Left lung (tissue), 14 donors: ENCODE data around the gene SLC2A11. TPM values are rescaled to one million over a fixed set of nuclear protein-coding genes. Genes with fewer than 3 reads are reported as not detected.
A peak's percentile ranks its signal among the peaks of the same experiment; 100 is the strongest.

Experiments used
- ATAC-seq: fragments of 200-7000 bp; cut with Tn5 transposase; one replicate; pipeline ENCODE4 v1.9.1; 2020; ENCODE audit warnings: moderate library complexity
- DNase-seq, 4 donors: peaks; one replicate each; pipeline ENCODE4 v3.0.0-alpha.2; 2013 to 2020
- H3K27ac ChIP-seq, 2 donors: fragments of 200-600 bp; sonication (generic) in 1 of 2; one replicate each; pipeline versions ENCODE4 v1.5.0 to v1.8.0; 2020 to 2021
- H3K27me3 ChIP-seq, 2 donors: fragments of 200-600 bp; sonication (generic) in 1 of 2; one replicate each; pipeline versions ENCODE4 v1.5.0 to v1.8.0; 2020 to 2021
- H3K36me3 ChIP-seq, 2 donors: fragments of 200-600 bp; sonication (generic) in 1 of 2; one replicate each; pipeline versions ENCODE4 v1.5.0 to v1.8.0; 2020 to 2021
- H3K4me1 ChIP-seq, 2 donors: fragments of 200-600 bp; one replicate each; pipeline ENCODE4 v1.8.0; 2021
- H3K4me3 ChIP-seq, 2 donors: fragments of 200-600 bp; sonication (generic) in 1 of 2; one replicate each; pipeline versions ENCODE4 v1.5.0 to v1.8.0; 2020 to 2021; ENCODE audit warnings: mild to moderate bottlenecking in 1 of 2
- H3K9me3 ChIP-seq, 2 donors: fragments of 200-600 bp; sonication (generic) in 1 of 2; one replicate each; pipeline versions ENCODE4 v1.5.0 to v1.8.0; 2020 to 2021
- CTCF ChIP-seq, 2 donors: fragments of 200-600 bp; sonication (generic) in 1 of 2; IDR thresholded peaks; one replicate each; pipeline versions ENCODE4 v1.5.0 to v1.8.0; 2021; ENCODE audit warnings: antibody characterized with exemption in 2 of 2
- intact Hi-C, 2 donors: fragments of 100-400 bp; cut with DNase I; formaldehyde crosslinking; loops; one replicate each; pipeline versions ENCODE4 v1.11.2 to v1.14.2; 2022
- long read RNA-seq, 12 donors: library from polyadenylated mRNA in 2 of 12; unstranded in 2 of 12; transcript quantifications; one replicate each; pipeline ENCODE4 v2.0.0 and lab custom pipeline, GENCODE V29; 2019 to 2026
- polyA plus RNA-seq, 6 donors: library from polyadenylated mRNA; unstranded; fragments of 120-200 nt; gene quantifications; one replicate each; pipeline ENCODE4 v1.2.1, GENCODE V29; 2013; ENCODE audit not compliant: insufficient read length in 6 of 6
- total RNA-seq, 2 donors: library from RNA; stranded (reverse); fragmentation: NEBNext Ultra II Directional; extraction: Animal tissue kit (Norgen Biotek cat#: 25700); gene quantifications; one replicate each; pipeline ENCODE4 v1.2.1, GENCODE V29; 2021
- donor health status: DM: no; HTN: yes; CAD: no.
- donor health status: DM: no; HTN: no; CAD: no.

SLC2A11 gene
- 10 to 100 TPM in 1 of 2 donors, 1 to 10 TPM in 1; 9.9 to 15.4 TPM for total RNA-seq
- 10 to 100 TPM; 14.6 to 26.7 (median 21.5) TPM for polyA plus RNA-seq
- long read RNA-seq, donor 1, partial matches to known transcripts, result 0 of 2 reads
- long read RNA-seq, donor 1, other reads (novel, unspliced or antisense), result 0 of 2 reads
- long read RNA-seq, donor 2, partial matches to known transcripts, result 0 of 3 reads
- long read RNA-seq, donor 2, other reads (novel, unspliced or antisense), result 0 of 3 reads
- long read RNA-seq, donor 3, partial matches to known transcripts, result 0 of 1 reads
- long read RNA-seq, donor 3, other reads (novel, unspliced or antisense), result 0 of 1 reads
- long read RNA-seq, donor 4, partial matches to known transcripts, result 8 of 9 reads
- long read RNA-seq, donor 4, other reads (novel, unspliced or antisense), result 1 of 9 reads
- long read RNA-seq, donor 5, partial matches to known transcripts, result 0 of 2 reads
- long read RNA-seq, donor 5, other reads (novel, unspliced or antisense), result 0 of 2 reads
- long read RNA-seq, donor 6, partial matches to known transcripts, result 0 of 2 reads
- long read RNA-seq, donor 6, other reads (novel, unspliced or antisense), result 0 of 2 reads
- long read RNA-seq, donor 7, partial matches to known transcripts, result 0 of 1 reads
- long read RNA-seq, donor 7, other reads (novel, unspliced or antisense), result 0 of 1 reads
- long read RNA-seq, donor 8, partial matches to known transcripts, result 0 of 2 reads
- long read RNA-seq, donor 8, other reads (novel, unspliced or antisense), result 0 of 2 reads
- long read RNA-seq, donor 9, result 0 reads
- long read RNA-seq, donor 10, partial matches to known transcripts, result 4 of 4 reads
- long read RNA-seq, donor 10, other reads (novel, unspliced or antisense), result 0 of 4 reads
- long read RNA-seq, donor 11, partial matches to known transcripts, result 0 of 1 reads
- long read RNA-seq, donor 11, other reads (novel, unspliced or antisense), result 0 of 1 reads
- long read RNA-seq, donor 12, partial matches to known transcripts, result 0 of 3 reads
- long read RNA-seq, donor 12, other reads (novel, unspliced or antisense), result 0 of 3 reads

- Histone ChIP-seq H3K4me3 (peak within 1 kb of the TSS; percentile 68 to 70), H3K9me3 (no peaks in the 10 kb centered on the region), H3K4me1 (peaks cover 3 to 20% of the 10 kb centered on the region in 2 donors), H3K27me3 (no peaks in the 10 kb centered on the region), H3K36me3 (no peaks in the 10 kb centered on the region), H3K27ac (peak within 1 kb of the TSS; percentile 90 to 94)
- DNase-seq (peak; percentile 96 to 99 (median 98)), ATAC-seq (peak; percentile 96)
- intact Hi-C loops, result no loop called here
- TF ChIP-seq CTCF (IDR thresholded peaks at IDR 0.05), result peak in 1 of 2 donors; percentile 49
These were observed at the start of gene SLC2A11 for GRCh38 chr22:23857606-23858483. TSS of gene SLC2A11 (plus strand) at chr22:23857875. CDS start at chr22:23858000, 125 bp downstream.

DNA sequence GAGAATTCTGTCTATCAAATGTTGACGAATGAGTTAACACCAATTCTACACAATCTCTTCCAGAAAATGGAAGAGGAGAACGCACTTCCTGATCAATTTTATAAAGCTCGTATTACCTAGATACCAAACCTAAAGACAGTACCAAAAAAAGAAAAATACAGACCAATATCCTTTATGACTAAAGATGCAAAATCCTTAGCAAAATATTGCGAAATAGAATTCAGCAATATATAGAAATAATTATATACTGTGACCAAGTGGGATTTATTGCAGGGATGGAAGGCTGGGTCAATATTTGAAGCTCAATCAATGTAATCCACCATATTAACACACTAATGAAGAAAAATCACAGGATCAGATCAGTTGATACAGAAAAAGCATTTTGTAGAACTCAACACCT is 45.3 kb upstream of the SLC2A11 start:
- ATAC-seq (no peak), DNase-seq (no peak)
- no peak overlapping the region for H3K27ac ChIP-seq
- intact Hi-C loops, result no loop called here
- no peak for TF ChIP-seq CTCF (IDR thresholded peaks at IDR 0.05)
- H3K4me1 ChIP-seq, result no peaks in the 10 kb centered on the region
- H3K27me3 ChIP-seq, result no peaks in the 10 kb centered on the region
- H3K36me3 ChIP-seq, result peaks cover 0 to 89% of the 10 kb centered on the region in 2 donors
- H3K4me3 ChIP-seq, result no peak overlapping the region
- no peaks in the 10 kb centered on the region for H3K9me3 ChIP-seq

DNA sequence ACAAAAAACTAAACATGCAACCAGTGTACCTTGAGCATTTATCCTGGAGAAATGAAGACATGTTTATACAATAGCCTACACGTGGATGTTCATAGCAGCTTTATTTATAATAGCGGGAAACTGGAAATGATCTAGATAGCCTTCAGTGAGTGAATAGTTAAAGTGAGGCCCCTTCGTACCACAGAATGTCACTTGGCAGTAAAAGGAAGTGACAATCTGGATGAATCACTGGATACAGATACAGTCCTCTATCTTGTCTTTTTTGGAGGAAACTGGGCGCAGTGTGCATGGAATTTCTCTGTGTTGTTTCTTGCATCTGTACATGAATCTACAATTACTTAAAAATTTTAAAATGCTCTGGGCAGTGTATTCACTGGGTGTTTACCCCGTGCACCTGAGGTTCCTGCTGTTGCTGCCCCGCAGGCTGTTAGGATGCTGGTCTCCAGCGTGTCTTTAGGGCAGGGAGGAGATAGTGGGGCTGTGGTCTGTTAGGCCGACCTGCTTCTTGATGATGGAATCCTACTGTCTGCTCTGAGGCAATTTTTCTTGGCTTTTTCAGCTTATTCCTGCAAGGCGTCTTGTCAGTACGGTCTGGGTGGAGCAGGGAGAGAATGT is 42.0 kb upstream of the SLC2A11 start:
- H3K4me1 ChIP-seq, result no peaks in the 10 kb centered on the region
- no peak for TF ChIP-seq CTCF (IDR thresholded peaks at IDR 0.05)
- DNase-seq (peak in 1 of 4 donors; percentile 3), ATAC-seq (no peak)
- H3K4me3 ChIP-seq, result no peak overlapping the region
- intact Hi-C loops, result no loop called here
- H3K9me3 ChIP-seq, result no peaks in the 10 kb centered on the region
- H3K27ac ChIP-seq, result no peak overlapping the region
- H3K27me3 ChIP-seq, result no peaks in the 10 kb centered on the region
- H3K36me3 ChIP-seq, result peaks cover 0 to 91% of the 10 kb centered on the region in 2 donors

DNA sequence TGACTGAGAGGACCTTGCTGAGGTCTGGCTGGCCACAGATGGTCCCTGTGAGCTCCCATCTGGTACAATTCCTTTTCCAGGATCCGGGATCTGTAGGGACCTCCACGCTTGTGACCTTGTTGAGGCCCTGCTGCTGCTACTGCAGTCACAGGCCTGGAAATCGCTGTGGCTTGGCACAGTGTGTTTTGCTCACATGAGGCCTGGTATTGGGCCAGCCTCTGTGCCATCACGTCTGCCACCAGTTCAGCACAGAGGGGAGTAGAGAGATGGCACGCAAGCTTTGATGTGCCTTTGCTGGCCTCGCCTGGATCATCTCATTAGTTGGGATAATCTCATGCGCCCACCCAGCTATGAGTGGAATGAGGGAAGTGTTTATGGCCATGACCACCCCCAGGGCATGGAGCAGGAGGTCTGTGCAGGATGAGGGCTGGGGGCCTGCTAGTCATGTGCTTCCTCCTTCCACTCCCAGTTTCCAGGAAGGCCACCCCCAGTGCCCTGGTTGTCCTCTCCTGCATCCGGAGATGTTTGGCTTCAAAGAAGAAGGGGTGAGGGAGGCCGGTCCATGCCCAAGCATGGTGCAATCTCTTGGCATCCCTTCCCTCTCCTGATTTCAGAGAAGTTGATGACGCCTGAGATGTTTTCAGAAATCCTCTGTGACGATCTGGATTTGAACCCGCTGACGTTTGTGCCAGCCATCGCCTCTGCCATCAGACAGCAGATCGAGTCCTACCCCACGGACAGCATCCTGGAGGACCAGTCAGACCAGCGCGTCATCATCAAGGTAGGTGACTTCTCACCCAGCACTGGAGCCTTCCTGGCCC is 41.3 kb upstream of the SLC2A11 start:
- H3K36me3 ChIP-seq, result peaks cover 0 to 91% of the 10 kb centered on the region in 2 donors
- no peaks in the 10 kb centered on the region for H3K9me3 ChIP-seq
- DNase-seq, result peak in 1 of 4 donors; percentile 33
- TF ChIP-seq CTCF (IDR thresholded peaks at IDR 0.05), result no peak
- ATAC-seq, result no peak
- H3K4me1 ChIP-seq, result no peaks in the 10 kb centered on the region
- no peak overlapping the region for H3K27ac ChIP-seq
- intact Hi-C loops, result no loop called here
- no peak overlapping the region for H3K4me3 ChIP-seq
- H3K27me3 ChIP-seq, result no peaks in the 10 kb centered on the region
